Skeletal muscle satellite cell (primary cell): ENCODE data around the gene ACKR1. TPM values are rescaled to one million over a fixed set of nuclear protein-coding genes. Genes with fewer than 3 reads are reported as not detected.

Source experiments
- H3K27me3 ChIP-seq: 2 replicates; pipeline ENCODE4 v1.7.0; 2013; ENCODE audit warnings: low read length; ENCODE audit not compliant: control insufficient read depth, insufficient read depth
- H3K36me3 ChIP-seq: 2 replicates; pipeline ENCODE4 v1.7.0; 2013; ENCODE audit warnings: mild to moderate bottlenecking, control low read depth, low read length; ENCODE audit not compliant: insufficient read depth
- H3K4me1 ChIP-seq: 2 replicates; pipeline ENCODE4 v1.7.0; 2013; ENCODE audit warnings: low read length; ENCODE audit not compliant: control insufficient read depth, insufficient read depth
- H3K4me2 ChIP-seq: 2 replicates; pipeline ENCODE4 v1.7.0; 2013; ENCODE audit warnings: mild to moderate bottlenecking, low read length
- H3K4me3 ChIP-seq: 2 replicates; pipeline ENCODE4 v1.7.0; 2013; ENCODE audit warnings: low read length
- H3K9ac ChIP-seq: 2 replicates; pipeline ENCODE4 v1.7.0; 2013; ENCODE audit warnings: mild to moderate bottlenecking, low read depth, low read length, moderate library complexity
- H3K9me3 ChIP-seq: replicated peaks from 2 replicates; pipeline ENCODE4 v1.7.0; 2013; ENCODE audit warnings: mild to moderate bottlenecking, control low read depth, low read length
- total RNA-seq: library from RNA; depleted of rRNA; stranded (reverse); fragments of >200 nt; gene quantifications from 2 replicates; pipeline ENCODE4 v1.2.3, GENCODE V29; 2012; rRNA removed

The ACKR1 gene
- not detected in 2 replicates for total RNA-seq

DNA sequence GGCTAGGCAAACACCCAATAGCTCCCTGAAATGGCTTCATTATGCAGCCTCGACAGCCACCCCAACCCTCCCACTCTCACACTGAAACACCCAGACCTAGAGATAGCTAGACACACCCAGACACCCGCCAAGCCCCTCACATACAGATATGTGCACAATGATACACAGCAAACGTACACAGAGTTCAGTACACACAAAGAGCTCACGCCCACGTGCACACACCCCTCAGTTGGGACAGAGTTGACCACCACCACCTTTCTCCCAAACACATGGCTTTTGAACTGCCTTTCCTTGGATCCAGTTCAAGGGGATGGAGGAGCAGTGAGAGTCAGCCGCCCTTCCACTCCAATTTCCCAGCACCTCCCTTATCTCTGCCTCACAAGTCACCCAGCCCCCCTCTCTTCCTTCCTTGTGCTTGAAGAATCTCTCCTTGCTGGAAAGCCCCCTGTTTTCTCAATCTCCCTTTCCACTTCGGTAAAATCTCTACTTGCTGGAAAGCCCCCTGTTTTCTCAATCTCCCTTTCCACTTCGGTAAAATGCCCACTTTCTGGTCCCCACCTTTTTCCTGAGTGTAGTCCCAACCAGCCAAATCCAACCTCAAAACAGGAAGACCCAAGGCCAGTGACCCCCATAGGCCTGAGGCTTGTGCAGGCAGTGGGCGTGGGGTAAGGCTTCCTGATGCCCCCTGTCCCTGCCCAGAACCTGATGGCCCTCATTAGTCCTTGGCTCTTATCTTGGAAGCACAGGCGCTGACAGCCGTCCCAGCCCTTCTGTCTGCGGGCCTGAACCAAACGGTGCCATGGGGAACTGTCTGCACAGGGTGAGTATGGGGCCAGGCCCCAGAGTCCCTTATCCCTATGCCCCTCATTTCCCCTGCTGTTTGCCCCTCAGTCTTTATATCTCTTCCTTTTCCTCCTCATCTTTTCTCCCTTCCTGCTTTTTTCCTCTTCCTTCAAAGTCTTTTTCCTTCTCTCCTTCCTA is at the start of gene ACKR1:
Gene ACKR1 (plus strand): TSS at position 715 of the 981 bp plus-strand sequence. CDS start 85 bp downstream, at position 800.
- Histone ChIP-seq H3K4me2 (no peak within 1 kb of the TSS), H3K9ac (no peak within 1 kb of the TSS), H3K27me3 (peaks cover 28% of the 10 kb centered on the region), H3K9me3 (no peaks in the 10 kb centered on the region), H3K4me3 (no peak within 1 kb of the TSS), H3K36me3 (no peaks in the 10 kb centered on the region), H3K4me1 (no peaks in the 10 kb centered on the region)

DNA sequence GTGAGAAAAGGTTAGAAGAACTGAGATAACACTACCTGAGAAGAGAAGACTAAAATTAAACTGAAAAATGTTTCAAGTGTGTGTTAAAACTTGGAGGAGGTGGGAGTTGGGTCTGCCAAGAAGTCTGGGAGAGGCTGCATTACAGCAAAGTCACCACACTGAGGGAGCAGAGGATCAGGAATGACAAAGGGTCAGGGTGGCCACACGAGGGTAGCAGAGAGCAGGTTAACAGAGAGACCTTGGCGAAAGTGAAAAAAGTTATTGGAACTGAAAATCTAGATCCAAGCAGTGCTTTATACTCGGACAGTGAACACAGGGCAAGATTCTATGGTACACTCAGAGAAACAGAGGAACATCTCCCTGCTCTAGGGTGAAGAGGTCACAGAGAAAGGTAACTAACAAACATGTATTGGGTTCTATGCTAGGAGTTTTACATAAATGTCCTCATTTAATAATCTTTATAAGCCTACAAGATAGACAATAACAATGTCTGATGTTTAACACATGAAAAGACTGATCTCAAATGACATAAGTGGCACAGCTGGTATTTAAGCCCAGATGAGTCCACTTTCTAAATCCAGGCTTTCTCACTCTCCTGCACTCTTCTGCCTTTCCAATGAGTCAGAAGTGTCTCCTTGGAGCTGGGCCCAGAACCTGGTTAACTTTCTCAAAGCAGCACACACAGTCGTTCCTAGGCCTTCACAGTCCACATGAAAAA is 43.5 kb upstream of the ACKR1 start:
- peak overlapping the region; percentile 57 for H3K9ac ChIP-seq
- no peaks in the 10 kb centered on the region for H3K36me3 ChIP-seq
- no peaks in the 10 kb centered on the region for H3K9me3 ChIP-seq
- H3K4me1 ChIP-seq: peaks cover 9% of the 10 kb centered on the region
- peak overlapping the region; percentile 78 for H3K4me2 ChIP-seq
- peaks cover 35% of the 10 kb centered on the region for H3K27me3 ChIP-seq
- H3K4me3 ChIP-seq: peak overlapping the region; percentile 46

DNA sequence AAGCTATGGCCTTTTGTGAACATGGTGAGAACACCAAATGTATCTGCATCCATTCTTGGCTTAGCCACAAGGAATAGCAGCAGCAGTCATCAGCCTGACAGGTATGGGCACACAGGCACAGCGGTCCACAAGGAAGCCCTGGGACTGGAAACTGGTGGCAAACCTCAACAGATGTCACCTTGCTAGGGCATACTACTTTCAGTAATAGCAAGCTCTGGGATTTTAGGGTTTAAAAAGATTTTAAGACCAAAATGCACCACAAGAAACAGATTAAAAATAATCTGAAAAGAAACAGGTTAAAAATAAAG is 43.0 kb upstream of the ACKR1 start:
- no peak overlapping the region for H3K9ac ChIP-seq
- H3K4me3 ChIP-seq: no peak overlapping the region
- peaks cover 39% of the 10 kb centered on the region for H3K27me3 ChIP-seq
- H3K4me2 ChIP-seq: peak overlapping the region; percentile 78
- H3K36me3 ChIP-seq: no peaks in the 10 kb centered on the region
- no peaks in the 10 kb centered on the region for H3K9me3 ChIP-seq
- H3K4me1 ChIP-seq: peaks cover 9% of the 10 kb centered on the region

GRCh38 chr1:159162516-159163265 is 42.0 kb upstream of the ACKR1 start:
- Histone ChIP-seq H3K9me3 (no peaks in the 10 kb centered on the region), H3K27me3 (peaks cover 41% of the 10 kb centered on the region), H3K36me3 (no peaks in the 10 kb centered on the region), H3K4me3 (no peak overlapping the region), H3K4me1 (peaks cover 9% of the 10 kb centered on the region), H3K4me2 (no peak overlapping the region), H3K9ac (no peak overlapping the region)

GRCh38 chr1:159163614-159164228 is 41.0 kb upstream of the ACKR1 start:
- Histone ChIP-seq H3K4me2 (no peak overlapping the region), H3K4me3 (no peak overlapping the region), H3K36me3 (no peaks in the 10 kb centered on the region), H3K9ac (no peak overlapping the region), H3K9me3 (no peaks in the 10 kb centered on the region), H3K4me1 (peaks cover 9% of the 10 kb centered on the region), H3K27me3 (peaks cover 42% of the 10 kb centered on the region)

GRCh38 chr1:159168043-159168442 is 36.6 kb upstream of the ACKR1 start:
- Histone ChIP-seq H3K4me1 (peaks cover 5% of the 10 kb centered on the region), H3K4me2 (no peak overlapping the region), H3K27me3 (peaks cover 70% of the 10 kb centered on the region)

DNA sequence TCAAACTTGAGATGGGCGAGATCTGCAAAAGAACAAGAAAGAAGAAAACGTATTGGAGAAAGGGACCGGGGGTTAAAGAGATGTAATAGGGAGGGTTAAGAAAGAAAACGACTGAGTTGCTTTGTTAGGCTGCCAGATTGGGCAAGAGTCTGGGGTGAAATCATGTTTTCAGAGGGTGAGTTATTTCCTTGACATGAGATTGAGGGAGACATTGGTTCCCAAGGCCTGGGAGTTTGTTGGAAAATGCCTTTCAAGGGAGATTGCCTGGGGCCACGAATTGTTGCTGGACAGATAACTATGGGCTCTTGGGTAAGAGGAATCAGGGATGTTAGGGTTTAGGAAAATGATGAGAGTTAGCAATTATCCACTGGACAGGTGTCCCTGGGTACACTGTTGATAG is 34.0 kb upstream of the ACKR1 start:
- no peaks in the 10 kb centered on the region for H3K9me3 ChIP-seq
- peak overlapping the region; percentile 55 for H3K4me3 ChIP-seq
- peak overlapping the region; percentile 25 for H3K9ac ChIP-seq
- peak overlapping the region; percentile 65 for H3K4me2 ChIP-seq
- peaks cover 5% of the 10 kb centered on the region for H3K4me1 ChIP-seq
- no peaks in the 10 kb centered on the region for H3K36me3 ChIP-seq
- peaks cover 70% of the 10 kb centered on the region for H3K27me3 ChIP-seq

More at GRCh38 chr1:159168043-159168442, 36.6 kb upstream of the ACKR1 start:
- Histone ChIP-seq H3K36me3 (no peaks in the 10 kb centered on the region), H3K9me3 (no peaks in the 10 kb centered on the region), H3K4me3 (no peak overlapping the region), H3K9ac (no peak overlapping the region)

GRCh38 chr1:159171254-159171687 is 33.4 kb upstream of the ACKR1 start, which contains the start of gene CADM3:
Gene CADM3 (plus strand): TSS chr1:159171615. CDS start chr1:159171766, 151 bp downstream.
- no peaks in the 10 kb centered on the region for H3K9me3 ChIP-seq
- peak within 1 kb of the TSS; percentile 82 for H3K4me2 ChIP-seq
- peaks cover 5% of the 10 kb centered on the region for H3K4me1 ChIP-seq
- no peaks in the 10 kb centered on the region for H3K36me3 ChIP-seq
- H3K9ac ChIP-seq: peak within 1 kb of the TSS; percentile 69
- peak within 1 kb of the TSS; percentile 74 for H3K4me3 ChIP-seq
- H3K27me3 ChIP-seq: peaks cover 65% of the 10 kb centered on the region

DNA sequence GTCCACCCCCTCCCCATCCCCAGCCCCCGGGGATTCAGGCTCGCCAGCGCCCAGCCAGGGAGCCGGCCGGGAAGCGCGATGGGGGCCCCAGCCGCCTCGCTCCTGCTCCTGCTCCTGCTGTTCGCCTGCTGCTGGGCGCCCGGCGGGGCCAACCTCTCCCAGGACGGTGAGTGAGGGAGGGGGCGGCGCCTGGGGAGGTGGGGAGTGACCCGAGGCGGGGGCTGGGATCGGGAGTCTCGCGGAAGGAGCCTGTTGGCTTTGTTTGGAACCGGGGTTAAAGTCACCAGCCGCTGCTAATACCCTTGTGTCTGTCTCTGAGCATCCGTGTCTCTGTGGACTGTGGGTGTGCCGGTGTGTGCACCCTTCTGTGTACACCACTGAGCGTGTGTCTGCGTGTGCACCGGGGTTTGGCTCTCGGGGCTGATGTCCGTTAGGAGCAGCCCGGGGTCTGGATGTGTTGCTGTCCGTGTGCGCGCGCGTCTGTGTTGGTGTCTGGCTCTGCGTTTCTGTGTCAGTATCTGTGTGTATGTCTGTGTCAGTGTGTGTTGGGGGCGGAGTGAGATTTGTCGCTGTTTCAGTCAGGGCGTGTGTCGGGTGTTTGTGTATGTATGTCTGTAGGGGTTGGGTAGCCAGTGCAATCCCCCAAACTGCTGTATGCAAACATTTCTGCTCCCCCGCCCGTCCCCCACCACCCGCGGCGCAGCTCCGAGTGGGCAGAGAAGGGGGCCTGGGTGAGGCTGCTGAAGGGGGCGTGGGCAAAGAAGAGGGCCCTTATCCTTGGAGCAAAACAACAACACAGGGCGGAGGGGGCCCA is 32.8 kb upstream of the ACKR1 start:
- Histone ChIP-seq H3K36me3 (no peaks in the 10 kb centered on the region), H3K4me3 (peak overlapping the region; percentile 74), H3K4me1 (peaks cover 5% of the 10 kb centered on the region), H3K27me3 (peaks cover 60% of the 10 kb centered on the region), H3K9ac (peak overlapping the region; percentile 69), H3K9me3 (no peaks in the 10 kb centered on the region), H3K4me2 (peak overlapping the region; percentile 82)

- Histone ChIP-seq H3K9ac (peak overlapping the region; percentile 69), H3K9me3 (no peaks in the 10 kb centered on the region), H3K4me3 (peak overlapping the region; percentile 74), H3K27me3 (peaks cover 55% of the 10 kb centered on the region), H3K36me3 (no peaks in the 10 kb centered on the region), H3K4me2 (peak overlapping the region; percentile 82), H3K4me1 (peaks cover 5% of the 10 kb centered on the region)
Observed at GRCh38 chr1:159172614-159173291, 31.9 kb upstream of the ACKR1 start.
